ENCODE results near the gene MGAT4A. TPM values are rescaled to one million over a fixed set of nuclear protein-coding genes. Genes with fewer than 3 reads are reported as not detected.

The MGAT4A gene
- total and polyA plus RNA-seq, 4 donors = 16.1 to 43.7 (median 31.9) TPM

- ATAC-seq (ENCODE audit: insufficient read depth, low FRiP score) (peak; percentile 10), DNase-seq (no peak)
- Histone ChIP-seq H3K27ac (ENCODE audit: low read depth in 1 of 2, low read length in 1 of 2) (peak overlapping the region; percentile 52 to 68), H3K36me3 (ENCODE audit: control insufficient read depth in 4 of 4, insufficient read depth in 4 of 4, low read length in 4 of 4) (peaks cover 0 to 2% (median 0%) of the 10 kb centered on the region in 4 donors), H3K4me3 (no peak overlapping the region), H3K9ac (ENCODE audit: insufficient read depth in 1 of 2, low read length in 2 of 2) (no peak overlapping the region), H3K9me3 (ENCODE audit: control insufficient read depth in 4 of 4, insufficient read depth in 3 of 4, low read length in 3 of 4) (no peaks in the 10 kb centered on the region), H3K4me1 (ENCODE audit: control insufficient read depth in 5 of 5, insufficient read depth in 5 of 5, low read length in 5 of 5) (peaks cover 0 to 30% (median 17%) of the 10 kb centered on the region in 5 donors), H3K27me3 (ENCODE audit: control insufficient read depth in 3 of 3, insufficient read depth in 3 of 3, low read length in 2 of 3) (no peaks in the 10 kb centered on the region)
- TF ChIP-seq, protein P1, sequence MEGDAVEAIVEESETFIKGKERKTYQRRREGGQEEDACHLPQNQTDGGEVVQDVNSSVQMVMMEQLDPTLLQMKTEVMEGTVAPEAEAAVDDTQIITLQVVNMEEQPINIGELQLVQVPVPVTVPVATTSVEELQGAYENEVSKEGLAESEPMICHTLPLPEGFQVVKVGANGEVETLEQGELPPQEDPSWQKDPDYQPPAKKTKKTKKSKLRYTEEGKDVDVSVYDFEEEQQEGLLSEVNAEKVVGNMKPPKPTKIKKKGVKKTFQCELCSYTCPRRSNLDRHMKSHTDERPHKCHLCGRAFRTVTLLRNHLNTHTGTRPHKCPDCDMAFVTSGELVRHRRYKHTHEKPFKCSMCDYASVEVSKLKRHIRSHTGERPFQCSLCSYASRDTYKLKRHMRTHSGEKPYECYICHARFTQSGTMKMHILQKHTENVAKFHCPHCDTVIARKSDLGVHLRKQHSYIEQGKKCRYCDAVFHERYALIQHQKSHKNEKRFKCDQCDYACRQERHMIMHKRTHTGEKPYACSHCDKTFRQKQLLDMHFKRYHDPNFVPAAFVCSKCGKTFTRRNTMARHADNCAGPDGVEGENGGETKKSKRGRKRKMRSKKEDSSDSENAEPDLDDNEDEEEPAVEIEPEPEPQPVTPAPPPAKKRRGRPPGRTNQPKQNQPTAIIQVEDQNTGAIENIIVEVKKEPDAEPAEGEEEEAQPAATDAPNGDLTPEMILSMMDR (IDR thresholded peaks at IDR 0.05; ENCODE audit: control extremely low read depth, extremely low read depth) = no peak
- WGBS, 2 donors = 59 to 81% methylated on average over 8 of the region's 8 CpGs
Observed at GRCh38 chr2:98702127-98702802, 28.7 kb downstream of the MGAT4A start.

DNA sequence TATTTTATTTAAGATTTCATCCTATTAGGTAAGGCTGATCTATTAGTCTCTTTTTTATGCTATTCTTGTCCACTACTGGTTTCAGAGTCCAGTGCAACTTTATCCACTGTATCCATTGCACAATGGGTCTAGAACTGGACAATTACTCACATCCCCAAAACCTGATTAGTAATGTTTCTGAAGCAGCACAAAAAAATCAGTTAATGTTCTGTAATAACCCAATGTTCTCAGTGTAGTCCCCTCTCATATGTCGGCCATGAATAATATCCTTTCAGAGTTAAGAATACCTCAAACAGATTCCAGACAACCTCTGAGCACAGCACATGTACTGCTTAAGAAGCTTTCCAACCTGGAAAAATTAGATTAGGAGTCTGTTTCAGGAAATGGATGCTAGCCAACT, 29.7 kb downstream of the MGAT4A start:
- Histone ChIP-seq H3K4me3 (no peak overlapping the region), H3K27me3 (ENCODE audit: control insufficient read depth in 3 of 3, insufficient read depth in 3 of 3, low read length in 2 of 3) (no peaks in the 10 kb centered on the region), H3K4me1 (ENCODE audit: control insufficient read depth in 5 of 5, insufficient read depth in 5 of 5, low read length in 5 of 5) (peaks cover 0 to 33% (median 17%) of the 10 kb centered on the region in 5 donors), H3K9ac (ENCODE audit: insufficient read depth in 1 of 2, low read length in 2 of 2) (no peak overlapping the region), H3K27ac (ENCODE audit: low read depth in 1 of 2, low read length in 1 of 2) (peak overlapping the region in 1 of 2 donors; percentile 68), H3K36me3 (ENCODE audit: control insufficient read depth in 4 of 4, insufficient read depth in 4 of 4, low read length in 4 of 4) (peaks cover 0 to 2% (median 0%) of the 10 kb centered on the region in 4 donors), H3K9me3 (ENCODE audit: control insufficient read depth in 4 of 4, insufficient read depth in 3 of 4, low read length in 3 of 4) (no peaks in the 10 kb centered on the region)
- WGBS, 2 donors = 55 to 66% methylated on average over 1 of the region's 1 CpG
- ATAC-seq (ENCODE audit: insufficient read depth, low FRiP score) = peak; percentile 50
- TF ChIP-seq, protein P1 (IDR thresholded peaks at IDR 0.05; ENCODE audit: control extremely low read depth, extremely low read depth) = no peak
- DNase-seq = no peak

- H3K9me3 ChIP-seq (ENCODE audit: control insufficient read depth in 4 of 4, insufficient read depth in 3 of 4, low read length in 3 of 4) = no peaks in the 10 kb centered on the region
- H3K4me3 ChIP-seq = no peak overlapping the region
- 91 to 94% methylated on average over 6 of the region's 6 CpGs for WGBS, 2 donors
- ATAC-seq (ENCODE audit: insufficient read depth, low FRiP score) (no peak), DNase-seq (no peak)
- no peaks in the 10 kb centered on the region for H3K27me3 ChIP-seq (ENCODE audit: control insufficient read depth in 3 of 3, insufficient read depth in 3 of 3, low read length in 2 of 3)
- peaks cover 0 to 23% (median 17%) of the 10 kb centered on the region in 5 donors for H3K4me1 ChIP-seq (ENCODE audit: control insufficient read depth in 5 of 5, insufficient read depth in 5 of 5, low read length in 5 of 5)
- peaks cover 0 to 2% (median 0%) of the 10 kb centered on the region in 4 donors for H3K36me3 ChIP-seq (ENCODE audit: control insufficient read depth in 4 of 4, insufficient read depth in 4 of 4, low read length in 4 of 4)
- H3K9ac ChIP-seq (ENCODE audit: insufficient read depth in 1 of 2, low read length in 2 of 2) = no peak overlapping the region
- H3K27ac ChIP-seq (ENCODE audit: low read depth in 1 of 2, low read length in 1 of 2) = no peak overlapping the region
- TF ChIP-seq, protein P1 (IDR thresholded peaks at IDR 0.05; ENCODE audit: control extremely low read depth, extremely low read depth) = no peak
Observed at GRCh38 chr2:98698896-98699295, 32.0 kb downstream of the MGAT4A start.
